Hepatic stellate cell (primary cell): Measurements from ENCODE around the gene DMXL2.
"Not testable (repeated sequence)": the region's sequence is repeated elsewhere in the genome, so short reads cannot be mapped to it uniquely, and the experiment has no call there.

Experiments used
- DNase-seq: peaks from one replicate; pipeline ENCODE4 v3.0.0; 2011; ENCODE audit warnings: low spot score

DMXL2 gene

DNA sequence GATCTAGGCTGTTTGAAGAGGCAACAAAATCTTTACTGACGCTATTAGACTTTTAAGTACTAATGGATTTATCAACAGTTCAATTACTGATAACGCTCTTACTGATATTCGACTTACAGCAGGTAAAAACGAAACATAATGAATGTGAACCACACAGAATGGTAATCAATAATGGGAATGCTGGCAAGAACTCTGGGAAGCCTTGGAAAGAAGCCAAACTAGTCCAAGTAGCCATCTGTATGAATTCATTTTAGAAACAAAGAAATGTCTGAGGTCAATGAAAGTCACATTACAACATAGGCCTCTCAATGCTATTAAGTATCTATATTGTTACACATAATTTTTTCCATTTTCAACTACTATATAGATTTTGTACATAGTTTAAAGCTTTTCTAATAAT lies 130.0 kb downstream of the DMXL2 start:
- DNase-seq: no peak

- DNase-seq: no peak
These were observed 130.6 kb downstream of the DMXL2 start for GRCh38 chr15:51491941-51492340.

GRCh38 chr15:51484781-51485180 lies 137.8 kb downstream of the DMXL2 start:
- DNase-seq: no peak

DNA sequence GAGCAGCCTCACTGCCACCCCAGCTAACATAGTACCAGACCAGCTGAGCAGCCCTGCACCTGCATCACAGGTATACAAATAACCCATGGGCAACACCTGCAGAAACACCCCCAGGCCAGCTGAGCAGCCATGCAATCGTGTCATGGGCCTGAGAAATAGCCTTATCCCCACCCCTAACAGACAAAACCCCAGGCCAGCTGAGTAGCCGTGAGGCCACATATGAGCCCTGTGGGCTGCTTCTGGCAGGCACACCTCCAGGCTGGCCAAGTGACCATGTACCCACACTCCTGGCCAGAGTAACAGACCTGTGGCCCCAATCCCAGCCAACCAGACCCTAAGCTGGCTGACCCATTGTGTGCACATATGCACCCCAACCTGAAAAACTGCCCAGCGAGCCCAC lies 138.6 kb downstream of the DMXL2 start:
- DNase-seq: no peak

GRCh38 chr15:51483520-51483919 lies 139.1 kb downstream of the DMXL2 start:
- DNase-seq: no peak

- no peak for DNase-seq
These were observed 146.8 kb downstream of the DMXL2 start for GRCh38 chr15:51475736-51476135.

- no peak for DNase-seq
These were observed 152.1 kb downstream of the DMXL2 start for GRCh38 chr15:51470512-51470911.

DNA sequence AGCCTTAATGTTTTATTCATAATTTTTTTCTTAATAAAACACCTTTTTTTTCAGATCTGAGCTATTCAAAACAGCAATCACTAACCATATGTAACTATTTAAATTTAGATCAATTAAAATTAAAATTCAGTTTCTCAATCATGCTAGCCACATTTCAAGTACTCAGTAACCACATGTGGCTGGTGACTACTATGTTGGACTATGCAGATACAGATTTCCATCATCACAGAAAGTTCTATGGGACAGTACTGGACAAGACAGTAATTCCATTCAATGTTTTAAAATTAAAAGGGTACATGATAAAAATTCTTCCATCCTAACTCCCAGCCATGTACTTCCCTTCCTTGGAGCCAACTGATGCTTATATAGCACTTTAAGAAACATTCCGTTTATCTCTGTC lies 161.8 kb downstream of the DMXL2 start:
- no peak for DNase-seq

DNA sequence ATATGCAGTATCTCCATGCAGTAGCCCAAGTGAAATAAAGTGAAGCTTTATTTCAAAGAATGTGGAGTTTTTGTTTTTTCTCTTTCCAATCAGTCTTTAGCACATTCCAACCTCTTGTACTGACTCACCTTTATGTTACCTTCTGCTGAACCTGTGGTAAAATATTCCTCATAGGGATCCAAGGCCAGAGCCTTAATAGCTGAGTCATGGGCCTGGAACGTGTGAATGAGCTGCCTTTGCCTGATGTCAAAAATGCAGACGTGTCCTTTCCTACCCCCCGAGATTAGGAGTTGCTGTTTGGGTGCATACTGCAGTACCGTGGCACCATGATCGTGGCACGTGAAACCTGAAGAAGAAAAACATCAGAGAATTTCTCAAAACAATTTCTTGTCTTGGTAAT lies 172.6 kb downstream of the DMXL2 start:
- DNase-seq: no peak

DNA sequence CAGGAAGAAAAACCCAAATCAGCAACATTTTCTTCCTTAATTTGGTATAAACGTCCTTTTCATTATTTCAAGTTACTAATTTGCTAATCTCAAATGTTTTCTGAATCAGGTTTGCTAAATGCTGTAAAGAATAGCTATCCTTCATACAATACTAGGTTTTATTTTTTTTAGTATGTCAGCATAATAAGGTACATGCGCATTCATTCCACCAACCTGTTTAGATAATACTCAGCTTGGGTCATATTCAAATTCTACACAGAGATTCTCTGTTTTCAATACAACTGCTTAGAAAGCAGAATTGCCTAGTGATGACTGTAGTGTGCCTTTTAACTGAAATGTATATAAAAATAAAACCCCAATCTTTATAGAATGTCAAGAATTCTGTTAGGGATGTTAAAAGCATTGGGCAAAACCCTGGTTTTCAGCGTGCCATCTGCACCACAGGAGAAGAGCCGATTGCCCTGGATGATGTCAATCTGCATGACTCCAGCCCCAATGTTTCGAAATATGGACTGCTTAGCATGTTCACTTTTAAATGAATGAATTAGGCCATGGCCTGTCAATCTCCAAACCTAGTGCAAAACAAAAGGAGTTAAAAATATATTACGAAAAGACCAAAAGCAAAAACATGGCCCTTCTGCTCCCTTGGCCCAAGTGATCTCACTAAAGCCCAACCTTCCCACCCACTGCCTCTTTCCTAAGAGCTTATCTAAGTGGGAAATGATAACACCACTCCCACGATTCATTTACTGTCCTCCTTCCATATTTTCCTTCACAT lies 173.8 kb downstream of the DMXL2 start:
- DNase-seq: no peak

DNA sequence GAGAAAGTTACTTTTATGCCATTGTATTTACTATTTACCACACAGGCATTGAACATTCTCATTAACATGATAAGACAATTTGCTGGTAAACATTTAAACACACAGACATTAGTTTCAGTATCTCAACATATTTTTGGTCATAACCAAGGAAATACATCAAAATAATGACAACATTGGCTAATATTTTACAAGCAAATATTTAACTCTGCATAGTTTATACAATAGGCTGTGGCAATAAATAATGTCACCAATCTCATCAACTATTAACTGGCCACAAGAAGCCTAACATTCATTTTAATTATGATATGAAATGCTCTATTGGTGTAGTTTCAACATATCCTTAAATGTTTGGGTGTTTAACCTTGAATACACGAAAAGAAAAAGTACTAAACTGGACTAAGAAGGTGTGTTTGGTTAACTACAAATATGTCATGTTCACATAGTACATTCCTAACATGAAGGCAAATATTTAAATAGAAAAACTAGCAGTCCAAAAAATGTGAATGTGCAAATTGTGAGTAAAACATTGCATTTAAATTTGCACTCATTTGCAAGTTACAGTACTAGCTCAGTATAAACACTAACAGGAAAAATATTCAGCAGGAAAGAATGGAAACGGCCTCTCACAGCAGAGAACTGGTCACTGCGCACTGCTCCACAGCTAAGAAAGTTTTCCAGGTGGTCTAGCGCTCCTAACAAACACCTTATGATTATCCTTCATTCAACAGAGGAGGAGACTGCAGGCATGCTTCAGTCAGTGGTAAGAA lies 174.5 kb downstream of the DMXL2 start:
- DNase-seq: no peak

- DNase-seq: not testable (repeated sequence)
These were observed 176.4 kb downstream of the DMXL2 start for GRCh38 chr15:51446029-51446744.

DNA sequence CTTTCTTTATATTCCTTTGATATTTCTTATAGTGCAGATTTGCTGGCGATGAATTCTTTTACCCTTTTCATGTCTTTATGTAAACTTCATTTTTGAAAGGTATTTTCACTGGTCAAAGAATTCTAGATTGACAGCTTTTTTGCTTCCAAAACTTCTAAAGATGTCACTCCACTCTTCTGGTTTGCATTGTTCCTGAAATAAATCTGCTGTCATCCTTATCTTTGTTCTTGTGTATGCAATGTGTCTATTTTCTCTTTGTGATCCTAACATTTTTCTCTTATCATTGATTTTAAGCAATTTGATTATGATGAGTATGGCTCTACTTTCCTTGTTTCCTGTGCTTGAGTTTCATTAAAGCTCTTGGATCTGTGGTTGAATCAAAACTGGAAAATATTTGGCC lies 177.8 kb downstream of the DMXL2 start:
- DNase-seq: no peak

GRCh38 chr15:51444112-51444511 lies 178.5 kb downstream of the DMXL2 start:
- DNase-seq: no peak

DNA sequence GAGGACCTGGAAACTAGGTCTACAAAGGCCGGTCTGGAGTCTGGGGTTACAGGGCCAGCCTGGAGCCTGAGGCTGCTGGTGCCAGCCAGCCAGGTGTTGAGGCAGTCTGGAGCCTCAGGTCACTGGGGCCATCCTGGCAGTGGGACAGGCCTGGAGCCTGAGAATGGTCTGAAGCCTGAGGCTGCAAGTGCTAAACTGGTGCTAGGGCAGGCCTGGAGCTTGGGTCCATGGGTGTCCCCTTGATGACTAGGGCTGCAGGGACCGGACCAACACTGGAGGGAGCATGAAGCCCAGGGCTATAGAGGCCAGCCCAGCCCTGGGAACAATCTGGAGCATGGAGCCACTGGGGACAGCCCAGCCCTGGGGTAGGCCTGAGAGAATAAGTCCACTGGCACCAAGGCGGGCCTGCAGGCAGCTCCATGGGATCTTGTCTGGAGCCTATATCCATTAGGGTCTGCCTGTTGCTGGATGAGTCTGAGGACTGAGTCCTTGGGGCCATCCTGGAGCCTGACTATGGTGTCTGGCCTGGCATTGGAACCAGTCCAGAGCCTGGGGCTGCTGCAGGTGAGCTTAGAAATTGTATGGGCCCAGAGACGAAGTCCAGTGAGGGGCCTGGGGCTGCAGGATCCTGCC lies 179.2 kb downstream of the DMXL2 start:
- DNase-seq: no peak

DNA sequence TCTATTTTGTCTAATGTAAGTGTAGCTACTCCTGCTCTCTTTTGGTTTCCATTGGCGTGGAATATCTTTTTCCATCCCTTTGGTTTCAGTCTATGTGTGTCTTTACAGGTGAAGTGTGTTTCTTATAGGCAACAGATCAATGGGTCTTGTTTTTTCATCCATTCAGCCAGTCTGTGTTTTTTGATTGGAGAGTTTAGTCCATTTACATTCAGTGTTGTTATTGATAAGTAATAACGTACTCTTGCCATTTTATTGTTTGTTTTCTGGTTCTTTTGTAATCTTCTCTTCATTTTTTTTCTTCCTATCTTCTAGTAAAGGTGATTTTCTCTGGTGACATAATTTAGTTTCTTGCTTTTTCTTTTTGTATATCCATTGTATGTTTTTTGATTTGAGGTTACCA lies 184.0 kb downstream of the DMXL2 start:
- no peak for DNase-seq

DNA sequence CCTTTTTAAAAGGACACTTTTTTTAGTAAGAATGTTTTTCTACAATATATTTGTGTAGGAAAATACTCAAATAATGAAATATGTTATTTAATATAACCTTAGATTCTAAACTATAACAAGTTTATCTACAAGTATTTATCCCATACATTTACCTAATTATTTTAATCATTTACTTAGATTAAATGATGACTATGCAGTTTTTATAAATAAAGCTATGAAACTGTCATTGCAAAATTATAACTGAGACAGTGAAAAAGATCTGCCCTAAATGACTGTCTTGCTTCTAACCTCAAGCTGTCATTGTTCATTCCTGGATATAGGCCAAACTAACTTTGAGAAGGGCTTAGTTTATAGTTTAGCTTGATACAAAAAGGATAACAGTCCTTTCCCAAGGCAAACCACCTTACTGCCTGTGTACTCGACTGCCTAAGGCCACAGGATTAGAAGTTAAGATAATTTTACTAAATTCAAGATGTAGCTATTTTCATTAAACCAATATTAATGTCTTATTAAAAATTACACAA lies 197.0 kb downstream of the DMXL2 start:
- no peak for DNase-seq

GRCh38 chr15:51424780-51425179 lies 197.8 kb downstream of the DMXL2 start:
- no peak for DNase-seq

- DNase-seq: not testable (repeated sequence)
These were observed 199.5 kb downstream of the DMXL2 start for GRCh38 chr15:51423040-51423439.

DNA sequence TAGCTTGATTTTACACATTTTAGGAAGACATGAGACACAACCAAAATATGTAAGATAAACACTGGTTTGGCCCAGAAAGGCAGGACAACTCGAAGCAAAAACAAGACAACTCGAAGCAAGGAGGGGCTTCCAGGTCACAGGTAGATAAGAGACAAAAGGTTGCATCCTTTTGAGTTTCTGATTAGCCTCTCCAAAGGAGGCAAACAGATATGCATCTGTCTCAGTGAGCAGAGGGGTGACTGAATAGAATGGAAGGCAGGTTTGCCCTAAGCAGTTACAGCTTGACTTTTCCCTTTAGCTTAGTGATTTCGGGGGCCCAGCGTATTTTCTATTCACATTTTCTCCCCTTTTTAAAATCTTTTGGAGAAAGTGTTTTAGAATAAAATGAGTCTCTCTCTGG lies 206.4 kb downstream of the DMXL2 start:
- DNase-seq: no peak

GRCh38 chr15:51414256-51414860 lies 208.2 kb downstream of the DMXL2 start:
- no peak for DNase-seq
